Sigmoid colon (tissue), 4 donors: ENCODE measurements around the gene SLC13A3.

ENCODE experiments used
- EP300 ChIP-seq, 4 donors: sonication (generic); formaldehyde crosslinking; IDR thresholded peaks; one replicate each; pipeline ENCODE4 v1.6.1; 2017; ENCODE audit warnings: antibody characterized with exemption in 4 of 4
- POLR2A ChIP-seq, 2 donors: fragments of 450-650 bp; IDR thresholded peaks; one replicate each; pipeline ENCODE4 v1.6.1; 2016; ENCODE audit warnings: antibody characterized with exemption in 2 of 2, mild to moderate bottlenecking in 2 of 2, moderate library complexity in 2 of 2
- POLR2AphosphoS5 ChIP-seq, 4 donors: sonication (generic); formaldehyde crosslinking; IDR thresholded peaks; one replicate each; pipeline ENCODE4 v1.6.1; 2017; ENCODE audit warnings: antibody characterized with exemption in 4 of 4
- TF ChIP-seq, protein P1 (sequence below), 4 experiments: fragments of 450-650 bp in 3 of 4; fragments of 200-600 bp in 1 of 4; IDR thresholded peaks; one replicate each; pipeline ENCODE4 v1.5.1; 2016 to 2019; ENCODE audit warnings: antibody characterized with exemption in 4 of 4, mild to moderate bottlenecking in 3 of 4, moderate library complexity in 2 of 4

DNA sequence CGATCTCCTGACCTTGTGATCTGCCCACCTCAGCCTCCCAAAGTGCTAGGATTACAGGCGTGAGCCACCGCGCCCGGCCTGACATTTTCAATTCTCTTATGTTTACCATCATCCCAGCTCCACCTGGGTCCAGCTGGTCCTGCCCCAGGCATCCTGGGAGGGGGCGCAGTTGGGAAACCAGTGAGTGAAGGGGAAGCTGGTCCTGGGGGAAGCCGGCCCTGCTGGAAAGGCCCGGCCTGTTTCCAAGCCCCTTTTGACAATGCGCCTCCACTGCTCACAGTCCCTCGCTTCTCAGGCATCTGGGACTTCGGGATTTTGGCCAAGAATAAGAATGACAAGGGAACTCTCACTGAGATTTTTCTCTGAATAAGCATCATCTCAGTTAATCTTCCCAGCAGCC, 14.2 kb downstream of the SLC13A3 start:
- TF ChIP-seq, protein P1, sequence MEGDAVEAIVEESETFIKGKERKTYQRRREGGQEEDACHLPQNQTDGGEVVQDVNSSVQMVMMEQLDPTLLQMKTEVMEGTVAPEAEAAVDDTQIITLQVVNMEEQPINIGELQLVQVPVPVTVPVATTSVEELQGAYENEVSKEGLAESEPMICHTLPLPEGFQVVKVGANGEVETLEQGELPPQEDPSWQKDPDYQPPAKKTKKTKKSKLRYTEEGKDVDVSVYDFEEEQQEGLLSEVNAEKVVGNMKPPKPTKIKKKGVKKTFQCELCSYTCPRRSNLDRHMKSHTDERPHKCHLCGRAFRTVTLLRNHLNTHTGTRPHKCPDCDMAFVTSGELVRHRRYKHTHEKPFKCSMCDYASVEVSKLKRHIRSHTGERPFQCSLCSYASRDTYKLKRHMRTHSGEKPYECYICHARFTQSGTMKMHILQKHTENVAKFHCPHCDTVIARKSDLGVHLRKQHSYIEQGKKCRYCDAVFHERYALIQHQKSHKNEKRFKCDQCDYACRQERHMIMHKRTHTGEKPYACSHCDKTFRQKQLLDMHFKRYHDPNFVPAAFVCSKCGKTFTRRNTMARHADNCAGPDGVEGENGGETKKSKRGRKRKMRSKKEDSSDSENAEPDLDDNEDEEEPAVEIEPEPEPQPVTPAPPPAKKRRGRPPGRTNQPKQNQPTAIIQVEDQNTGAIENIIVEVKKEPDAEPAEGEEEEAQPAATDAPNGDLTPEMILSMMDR (IDR thresholded peaks at IDR 0.05): no peak
- TF ChIP-seq POLR2A (IDR thresholded peaks at IDR 0.05) (no peak), POLR2AphosphoS5 (IDR thresholded peaks at IDR 0.05) (no peak), EP300 (IDR thresholded peaks at IDR 0.05) (no peak)
